Suppressor macrophage (primary cell): ENCODE data around the gene HIPK2.

ENCODE experiments used
- DNase-seq, 4 experiments: peaks; one replicate each; pipeline ENCODE4 v3.0.0-alpha.2; 2020 to 2022

The HIPK2 gene

GRCh38 chr7:139585042-139585441, 192.8 kb downstream of the HIPK2 start:
- DNase-seq: no peak

- DNase-seq: no peak
Observed at GRCh38 chr7:139583826-139584553, 193.8 kb downstream of the HIPK2 start.

GRCh38 chr7:139582671-139583155, 195.1 kb downstream of the HIPK2 start:
- no peak for DNase-seq

GRCh38 chr7:139582130-139582650, 195.6 kb downstream of the HIPK2 start:
- no peak for DNase-seq

GRCh38 chr7:139580435-139580834, 197.4 kb downstream of the HIPK2 start:
- DNase-seq: no peak

- DNase-seq: no peak
Observed at GRCh38 chr7:139576179-139576973, 201.4 kb downstream of the HIPK2 start.

- no peak for DNase-seq
Observed at GRCh38 chr7:139575338-139575680, 202.5 kb downstream of the HIPK2 start.

GRCh38 chr7:139574618-139575337, 203.0 kb downstream of the HIPK2 start:
- no peak for DNase-seq

- no peak for DNase-seq
Observed at GRCh38 chr7:139573871-139574270, 203.9 kb downstream of the HIPK2 start.

GRCh38 chr7:139572704-139573385, 205.0 kb downstream of the HIPK2 start:
- DNase-seq: no peak

- no peak for DNase-seq
Observed at GRCh38 chr7:139572071-139572470, 205.7 kb downstream of the HIPK2 start.

GRCh38 chr7:139571651-139572050, 206.1 kb downstream of the HIPK2 start:
- no peak for DNase-seq

- no peak for DNase-seq
Observed at GRCh38 chr7:139571190-139571589, 206.6 kb downstream of the HIPK2 start.

- DNase-seq: no peak
Observed at GRCh38 chr7:139570626-139571025, 207.2 kb downstream of the HIPK2 start.

GRCh38 chr7:139570119-139570518, 207.7 kb downstream of the HIPK2 start:
- DNase-seq: no peak

GRCh38 chr7:139568813-139569490, 208.8 kb downstream of the HIPK2 start:
- DNase-seq: no peak

GRCh38 chr7:139568346-139568675, 209.5 kb downstream of the HIPK2 start:
- no peak for DNase-seq

GRCh38 chr7:139567647-139568345, 210.0 kb downstream of the HIPK2 start:
- no peak for DNase-seq

GRCh38 chr7:139566736-139567646, 210.8 kb downstream of the HIPK2 start:
- DNase-seq: no peak

- no peak for DNase-seq
Observed at GRCh38 chr7:139566075-139566474, 211.7 kb downstream of the HIPK2 start.
